DLD1 (cell line): ENCODE results near the gene CYSLTR2.

ENCODE experiments used
- in situ Hi-C: cut with HindIII; loops from 2 replicates; pipeline ENCODE4 v1.10.0; 2017; ENCODE audit warnings: low sequenced_read_pairs

The CYSLTR2 gene

GRCh38 chr13:48733739-48734335 lies 80.1 kb downstream of the CYSLTR2 start:
- in situ Hi-C loops = no loop called here

- in situ Hi-C loops = no loop called here
Observed at GRCh38 chr13:48735571-48735970, 81.8 kb downstream of the CYSLTR2 start.

- in situ Hi-C loops = no loop called here
Observed at GRCh38 chr13:48737689-48738088, 84.0 kb downstream of the CYSLTR2 start.

- in situ Hi-C loops = no loop called here
Observed at GRCh38 chr13:48738311-48738710, 84.6 kb downstream of the CYSLTR2 start.

GRCh38 chr13:48739386-48739964 lies 85.7 kb downstream of the CYSLTR2 start:
- in situ Hi-C loops = no loop called here

GRCh38 chr13:48741377-48741776 lies 87.6 kb downstream of the CYSLTR2 start:
- in situ Hi-C loops = no loop called here

GRCh38 chr13:48746821-48747220 lies 93.1 kb downstream of the CYSLTR2 start:
- in situ Hi-C loops = no loop called here

GRCh38 chr13:48748681-48749080 lies 95.0 kb downstream of the CYSLTR2 start:
- in situ Hi-C loops = no loop called here

GRCh38 chr13:48749144-48749543 lies 95.4 kb downstream of the CYSLTR2 start:
- in situ Hi-C loops = no loop called here

- in situ Hi-C loops = no loop called here
Observed at GRCh38 chr13:48749699-48750473, 96.2 kb downstream of the CYSLTR2 start.

- in situ Hi-C loops = no loop called here
Observed at GRCh38 chr13:48750588-48751383, 97.1 kb downstream of the CYSLTR2 start.

- in situ Hi-C loops = no loop called here
Observed at GRCh38 chr13:48760626-48761025, 106.9 kb downstream of the CYSLTR2 start.
